Mononuclear cell (primary cell): ENCODE results near the gene PDE2A. TPM values are rescaled to one million over a fixed set of nuclear protein-coding genes. Genes with fewer than 3 reads are reported as not detected.

Source experiments
- H3K27me3 ChIP-seq: 2 replicates; pipeline ENCODE4 v1.6.0; 2011; ENCODE audit warnings: low read length, control low read depth; ENCODE audit not compliant: insufficient read depth
- H3K4me1 ChIP-seq: 2 replicates; pipeline ENCODE4 v1.5.1; 2011; ENCODE audit warnings: mild to moderate bottlenecking, low read length, control low read depth; ENCODE audit not compliant: insufficient read depth
- H3K4me3 ChIP-seq: 2 replicates; pipeline ENCODE4 v1.5.1; 2011; ENCODE audit warnings: mild to moderate bottlenecking, low read length, moderate library complexity
- H3K9me3 ChIP-seq: 2 replicates; pipeline ENCODE4 v1.5.1; 2011; ENCODE audit warnings: low read depth, mild to moderate bottlenecking, control low read depth, low read length
- total RNA-seq: library from RNA; depleted of rRNA; stranded (reverse); fragments of >200 nt; gene quantifications from one replicate; pipeline ENCODE4 v1.2.3, GENCODE V29; 2012

PDE2A gene
- total RNA-seq, 1 donor, result 3.7 TPM

DNA sequence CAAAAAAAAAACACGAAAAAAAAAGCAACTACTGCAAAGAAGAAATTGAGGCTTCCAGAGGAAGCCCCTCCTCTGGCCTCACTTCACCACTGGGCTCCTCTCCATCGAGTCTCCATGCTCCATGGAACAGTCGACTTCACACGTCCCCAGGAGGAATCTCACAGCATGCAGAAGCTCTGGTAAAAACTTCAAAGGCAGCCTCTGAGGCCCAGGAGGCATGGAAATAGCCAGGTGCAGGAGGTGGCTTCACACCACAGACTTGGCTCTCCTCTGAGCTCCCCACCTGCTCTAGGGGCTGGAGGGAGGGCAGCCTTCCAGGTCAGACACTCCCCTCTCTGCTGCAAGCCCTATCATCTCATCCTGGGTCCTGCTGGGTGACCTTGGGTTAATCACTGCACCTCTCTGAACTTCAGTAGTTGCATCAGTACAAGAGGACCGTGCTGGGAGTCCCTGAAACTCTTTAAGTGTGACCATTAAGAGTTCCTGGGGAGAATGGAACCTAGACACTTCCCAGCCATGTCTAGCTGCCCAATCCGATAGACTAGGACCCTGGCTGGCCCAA is 8.2 kb downstream of the PDE2A start:
- Histone ChIP-seq H3K27me3 (peaks cover 32% of the 10 kb centered on the region), H3K4me3 (no peak overlapping the region), H3K9me3 (peaks cover 9% of the 10 kb centered on the region), H3K4me1 (no peaks in the 10 kb centered on the region)

- Histone ChIP-seq H3K27me3 (peaks cover 3% of the 10 kb centered on the region), H3K9me3 (no peaks in the 10 kb centered on the region), H3K4me3 (no peak overlapping the region), H3K4me1 (no peaks in the 10 kb centered on the region)
Measured at GRCh38 chr11:72662036-72662435, 12.2 kb downstream of the PDE2A start.

GRCh38 chr11:72661486-72661885 is 12.7 kb downstream of the PDE2A start:
- Histone ChIP-seq H3K4me1 (no peaks in the 10 kb centered on the region), H3K4me3 (no peak overlapping the region), H3K27me3 (peaks cover 3% of the 10 kb centered on the region), H3K9me3 (no peaks in the 10 kb centered on the region)

DNA sequence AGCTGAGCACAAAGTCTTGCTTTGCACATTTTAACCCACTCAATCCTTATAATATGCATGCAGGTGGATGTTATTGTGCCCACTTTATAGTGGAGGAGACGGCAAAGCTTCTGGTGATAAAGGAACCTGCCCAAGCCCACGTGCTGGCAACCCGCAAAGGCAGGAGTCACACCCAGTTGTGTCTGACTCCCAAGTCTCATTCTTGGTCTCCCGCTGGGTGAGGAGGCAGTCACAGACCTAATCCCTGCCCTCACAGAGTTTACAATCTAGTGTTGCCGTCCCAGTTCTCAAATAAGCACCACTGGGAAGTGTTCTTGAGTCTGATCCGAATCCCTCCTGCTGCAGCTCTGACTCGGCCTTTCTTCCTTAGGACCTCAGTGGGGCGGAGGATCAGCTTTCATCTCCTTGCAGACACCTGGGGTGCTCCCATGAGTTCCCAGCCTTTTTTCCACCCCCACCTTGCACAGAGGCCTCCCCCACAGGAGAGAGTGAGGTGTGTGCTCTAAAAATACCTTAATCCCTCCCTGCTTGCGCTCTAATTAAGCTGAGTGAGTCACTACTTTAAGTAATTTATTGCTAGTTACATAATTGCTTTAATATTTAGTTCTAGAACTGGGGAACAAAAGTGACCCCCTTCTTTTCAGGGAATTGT is 15.1 kb downstream of the PDE2A start:
- Histone ChIP-seq H3K4me1 (no peaks in the 10 kb centered on the region), H3K27me3 (no peaks in the 10 kb centered on the region), H3K9me3 (no peaks in the 10 kb centered on the region), H3K4me3 (no peak overlapping the region)

DNA sequence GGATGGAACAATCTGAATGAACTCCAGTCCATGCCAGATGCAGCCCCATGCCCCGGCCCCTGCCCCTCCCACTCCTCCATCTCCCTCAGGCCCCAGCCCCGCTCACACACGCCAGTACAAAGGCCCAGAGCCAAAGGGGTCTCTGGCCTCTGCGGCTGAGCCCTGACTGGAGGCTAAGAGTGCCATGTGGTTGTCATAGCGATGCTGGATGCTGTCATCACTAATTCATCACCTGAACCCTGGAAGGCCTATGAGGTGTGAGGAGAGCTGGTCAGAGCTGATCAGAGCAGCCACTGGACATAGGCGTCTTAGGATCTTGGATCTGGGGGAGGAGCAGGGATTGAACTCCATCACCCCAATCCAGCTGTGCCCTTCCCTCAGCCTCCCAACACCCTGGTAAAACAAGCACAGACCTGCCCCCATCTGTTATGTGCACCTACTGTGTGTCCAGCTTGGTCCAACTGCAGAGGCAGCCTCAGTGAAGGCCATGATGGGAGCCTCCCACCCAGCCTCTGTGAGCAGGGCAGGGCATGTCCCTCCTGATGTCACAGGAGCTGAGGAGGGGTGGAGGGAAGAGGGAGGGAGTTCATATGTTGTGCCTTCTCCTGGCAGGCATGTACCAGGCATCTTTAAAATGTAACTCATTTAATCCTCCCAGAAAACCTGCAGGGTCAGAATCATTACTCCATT is 16.7 kb downstream of the PDE2A start:
- Histone ChIP-seq H3K4me1 (no peaks in the 10 kb centered on the region), H3K9me3 (no peaks in the 10 kb centered on the region), H3K27me3 (no peaks in the 10 kb centered on the region), H3K4me3 (no peak overlapping the region)

DNA sequence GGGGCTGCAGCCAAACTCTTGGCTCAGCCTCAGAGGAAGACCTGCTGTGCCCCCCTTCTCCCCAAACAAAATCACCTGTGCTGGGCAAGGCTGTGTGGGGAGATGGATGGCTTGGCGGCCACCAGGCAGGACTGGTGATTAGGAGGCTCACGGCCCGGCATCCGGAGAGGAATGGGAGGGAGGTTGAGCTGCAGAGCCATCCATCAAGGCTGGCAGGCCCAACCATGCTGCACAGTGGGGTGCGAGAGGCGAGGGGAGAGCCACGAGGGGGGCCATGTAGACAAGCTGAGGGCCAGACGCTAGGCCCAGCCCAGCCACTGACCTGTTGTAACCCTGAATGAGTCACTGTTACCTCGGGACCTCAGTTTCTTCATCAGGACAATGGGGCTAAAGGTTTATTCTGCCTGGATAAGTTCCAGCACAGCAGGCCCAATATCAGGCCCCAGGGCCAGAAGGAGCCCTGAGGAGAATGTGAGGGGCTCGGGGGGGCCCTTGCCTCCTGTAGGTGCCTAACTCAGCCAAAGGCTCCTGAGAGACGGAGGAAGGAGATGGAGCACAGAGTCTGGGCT is 18.2 kb downstream of the PDE2A start:
- H3K4me1 ChIP-seq, result no peaks in the 10 kb centered on the region
- H3K9me3 ChIP-seq, result no peaks in the 10 kb centered on the region
- no peak overlapping the region for H3K4me3 ChIP-seq
- no peaks in the 10 kb centered on the region for H3K27me3 ChIP-seq

DNA sequence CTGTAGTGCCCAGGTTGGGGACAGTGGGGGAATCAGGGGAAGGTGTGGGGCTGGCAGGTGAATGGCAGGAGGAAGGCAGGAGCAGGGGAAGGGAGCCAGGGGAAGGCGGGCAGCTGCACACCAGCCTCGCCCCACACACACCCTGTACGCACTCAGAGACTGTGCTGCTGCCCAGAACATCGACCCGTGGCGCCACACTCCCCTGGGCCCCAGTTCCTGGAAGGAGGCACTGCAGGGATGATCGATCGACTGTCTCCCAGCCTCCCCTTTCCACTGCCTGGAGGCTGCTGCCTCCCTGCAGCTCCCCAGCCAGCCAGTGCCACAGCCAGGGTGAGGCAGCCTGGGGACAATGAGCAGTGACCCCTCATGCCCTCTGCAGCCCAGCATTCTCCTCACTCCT is 19.2 kb downstream of the PDE2A start:
- H3K9me3 ChIP-seq, result no peaks in the 10 kb centered on the region
- H3K4me1 ChIP-seq, result no peaks in the 10 kb centered on the region
- no peak overlapping the region for H3K4me3 ChIP-seq
- no peaks in the 10 kb centered on the region for H3K27me3 ChIP-seq

- Histone ChIP-seq H3K9me3 (no peaks in the 10 kb centered on the region), H3K4me1 (no peaks in the 10 kb centered on the region), H3K27me3 (no peaks in the 10 kb centered on the region), H3K4me3 (no peak overlapping the region)
Measured at GRCh38 chr11:72653649-72654048, 20.6 kb downstream of the PDE2A start.

GRCh38 chr11:72652873-72653630 is 21.2 kb downstream of the PDE2A start:
- no peaks in the 10 kb centered on the region for H3K4me1 ChIP-seq
- no peaks in the 10 kb centered on the region for H3K27me3 ChIP-seq
- H3K4me3 ChIP-seq, result no peak overlapping the region
- H3K9me3 ChIP-seq, result no peaks in the 10 kb centered on the region

- H3K9me3 ChIP-seq, result no peaks in the 10 kb centered on the region
- no peaks in the 10 kb centered on the region for H3K4me1 ChIP-seq
- H3K4me3 ChIP-seq, result no peak overlapping the region
Measured at GRCh38 chr11:72652133-72652532, 22.1 kb downstream of the PDE2A start.

GRCh38 chr11:72649215-72649976 is 24.8 kb downstream of the PDE2A start:
- H3K27me3 ChIP-seq, result no peaks in the 10 kb centered on the region
- no peak overlapping the region for H3K4me3 ChIP-seq
- H3K9me3 ChIP-seq, result no peaks in the 10 kb centered on the region
- H3K4me1 ChIP-seq, result no peaks in the 10 kb centered on the region

More at GRCh38 chr11:72652133-72652532, 22.1 kb downstream of the PDE2A start:
- H3K27me3 ChIP-seq, result no peaks in the 10 kb centered on the region

DNA sequence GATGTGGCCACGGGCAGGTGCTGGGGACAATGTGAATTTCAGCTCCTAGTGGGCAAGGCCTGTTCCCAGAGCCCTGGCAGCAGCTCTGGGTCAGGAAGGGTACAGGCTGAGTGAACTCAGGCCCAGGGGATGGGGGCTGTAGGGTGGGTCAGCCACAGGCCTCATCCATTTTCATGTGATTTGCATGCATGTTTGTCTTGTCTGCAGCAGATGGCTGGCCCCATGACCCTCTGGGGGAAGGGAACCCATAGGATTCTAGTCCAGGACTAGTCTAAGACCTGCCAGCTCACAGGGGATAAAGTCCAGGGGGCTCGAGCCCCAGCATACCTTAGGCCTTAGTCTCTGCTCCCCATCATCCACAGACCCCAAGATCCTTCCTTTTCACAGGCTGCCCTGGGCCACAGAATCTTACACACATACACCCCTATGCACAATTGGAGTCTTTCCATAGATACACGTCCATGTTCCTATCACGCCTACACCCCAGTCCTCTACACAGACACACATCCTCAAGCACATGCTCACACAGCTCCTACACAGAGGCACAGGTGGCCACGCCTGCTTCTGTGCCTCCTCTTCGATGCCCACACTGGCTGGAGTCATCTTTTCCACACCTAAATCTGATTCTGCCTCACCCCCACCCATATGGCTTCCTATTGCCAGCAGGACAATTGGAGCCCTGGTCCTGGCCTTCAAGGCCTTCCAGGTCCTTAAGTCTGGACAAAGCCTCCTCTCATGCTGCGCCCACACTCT is 25.7 kb downstream of the PDE2A start:
- Histone ChIP-seq H3K4me3 (no peak overlapping the region), H3K4me1 (no peaks in the 10 kb centered on the region), H3K9me3 (no peaks in the 10 kb centered on the region)

GRCh38 chr11:72647882-72648281 is 26.3 kb downstream of the PDE2A start:
- Histone ChIP-seq H3K4me3 (no peak overlapping the region), H3K9me3 (no peaks in the 10 kb centered on the region), H3K27me3 (no peaks in the 10 kb centered on the region), H3K4me1 (peaks cover 5% of the 10 kb centered on the region)

More for the DNA sequence above, 25.7 kb downstream of the PDE2A start:
- H3K27me3 ChIP-seq, result no peaks in the 10 kb centered on the region

DNA sequence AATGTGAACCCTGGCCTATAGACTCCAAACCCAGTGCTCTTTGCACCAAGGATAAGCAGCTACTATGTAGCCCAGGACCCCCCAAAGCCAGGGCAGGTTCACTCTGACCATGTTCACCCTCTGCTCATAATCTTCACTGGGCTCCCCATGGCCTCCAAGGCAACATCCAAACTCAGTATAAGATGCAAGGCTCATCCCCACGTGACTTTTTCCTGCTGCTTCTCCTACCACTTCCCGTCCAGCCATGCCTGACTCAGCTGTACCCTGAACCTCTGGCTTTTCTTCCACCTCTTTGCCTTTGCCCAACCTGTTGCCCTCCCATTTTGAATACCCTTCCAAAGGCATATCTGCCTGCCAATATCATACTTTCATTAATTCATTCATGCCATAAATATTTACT is 27.8 kb downstream of the PDE2A start:
- no peak overlapping the region for H3K4me3 ChIP-seq
- H3K9me3 ChIP-seq, result no peaks in the 10 kb centered on the region
- H3K4me1 ChIP-seq, result peaks cover 13% of the 10 kb centered on the region

More for the DNA sequence above, 27.8 kb downstream of the PDE2A start:
- H3K27me3 ChIP-seq, result peaks cover 6% of the 10 kb centered on the region
